ENCODE results near the gene GATD1.

- TF ChIP-seq POLR2A (IDR thresholded peaks at IDR 0.05; ENCODE audit: low read length), result no peak
- no peak for TF ChIP-seq REST (IDR thresholded peaks at IDR 0.05)
- no peak for TF ChIP-seq RAD21 (conservative IDR thresholded peaks at IDR 0.05 in 1 of 2, IDR thresholded peaks at IDR 0.05 in 1 of 2)
- no peak for TF ChIP-seq CEBPB (IDR thresholded peaks at IDR 0.05)
- no peak for TF ChIP-seq CTCF (IDR thresholded peaks at IDR 0.05)
- TF ChIP-seq NR3C1 (IDR thresholded peaks at IDR 0.05), result no peak
- no peak for TF ChIP-seq SMC3 (IDR thresholded peaks at IDR 0.05)
- no peak for TF ChIP-seq EP300 (IDR thresholded peaks at IDR 0.05)
- TF ChIP-seq MAFK (IDR thresholded peaks at IDR 0.05; ENCODE audit: partially characterized antibody), result no peak
- no peak for TF ChIP-seq RCOR1 (IDR thresholded peaks at IDR 0.05; ENCODE audit: low read depth, low read length)
- no peak for TF ChIP-seq PHF8 (IDR thresholded peaks at IDR 0.05; ENCODE audit: borderline replicate concordance, low read depth)
- no peak for TF ChIP-seq MAX (IDR thresholded peaks at IDR 0.05)
- TF ChIP-seq POLR2AphosphoS2 (conservative IDR thresholded peaks at IDR 0.05; ENCODE audit: low read length), result no peak
- TF ChIP-seq E2F6 (IDR thresholded peaks at IDR 0.05; ENCODE audit: borderline replicate concordance, low read depth), result no peak
Observed at GRCh38 chr11:826227-826621, 48.9 kb upstream of the GATD1 start.

Data from A549 (cell line).